Measurements from ENCODE around the gene MSANTD1.

The MSANTD1 gene

GRCh38 chr4:3257556-3258482 is 8.9 kb downstream of the MSANTD1 start:
- H3K4me1 Mint-ChIP-seq: no peaks in the 10 kb centered on the region
- no peaks in the 10 kb centered on the region for H3K36me3 Mint-ChIP-seq
- H3K4me3 Mint-ChIP-seq: no peak overlapping the region
- H3K9me3 Mint-ChIP-seq: no peaks in the 10 kb centered on the region
- H3K27ac Mint-ChIP-seq: no peak overlapping the region
- H3K27me3 Mint-ChIP-seq: no peaks in the 10 kb centered on the region

GRCh38 chr4:3261411-3262207 is 12.7 kb downstream of the MSANTD1 start:
- H3K4me1 Mint-ChIP-seq: no peaks in the 10 kb centered on the region
- no peaks in the 10 kb centered on the region for H3K36me3 Mint-ChIP-seq
- no peak overlapping the region for H3K27ac Mint-ChIP-seq
- no peaks in the 10 kb centered on the region for H3K9me3 Mint-ChIP-seq
- H3K4me3 Mint-ChIP-seq: no peak overlapping the region
- H3K27me3 Mint-ChIP-seq: no peaks in the 10 kb centered on the region

- no peak overlapping the region for H3K27ac Mint-ChIP-seq
- H3K36me3 Mint-ChIP-seq: no peaks in the 10 kb centered on the region
- H3K9me3 Mint-ChIP-seq: no peaks in the 10 kb centered on the region
- H3K4me3 Mint-ChIP-seq: no peak overlapping the region
- no peaks in the 10 kb centered on the region for H3K4me1 Mint-ChIP-seq
- H3K27me3 Mint-ChIP-seq: no peaks in the 10 kb centered on the region
Measured at GRCh38 chr4:3262208-3263052, 13.5 kb downstream of the MSANTD1 start.

- Mint-ChIP-seq H3K27ac (no peak overlapping the region), H3K9me3 (no peaks in the 10 kb centered on the region), H3K4me1 (no peaks in the 10 kb centered on the region), H3K36me3 (no peaks in the 10 kb centered on the region), H3K27me3 (no peaks in the 10 kb centered on the region), H3K4me3 (no peak overlapping the region)
Measured at GRCh38 chr4:3263053-3263875, 14.3 kb downstream of the MSANTD1 start.

DNA sequence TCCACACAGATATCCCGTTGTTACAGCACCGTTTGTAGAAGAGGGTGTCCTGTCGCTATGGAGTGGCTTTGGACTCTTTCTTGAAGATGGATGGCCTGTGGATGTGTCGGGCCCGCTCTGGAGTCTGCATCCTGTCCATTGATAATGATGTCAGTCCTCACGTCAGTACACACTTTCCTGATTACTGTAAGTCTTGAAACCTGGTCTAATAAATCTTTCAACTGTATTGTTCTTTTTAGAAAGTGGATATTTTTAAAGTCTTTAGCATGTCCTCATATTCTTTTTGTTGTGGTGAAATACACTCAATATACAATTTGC is 14.9 kb downstream of the MSANTD1 start:
- Mint-ChIP-seq H3K36me3 (no peaks in the 10 kb centered on the region), H3K4me3 (no peak overlapping the region), H3K9me3 (no peaks in the 10 kb centered on the region), H3K27me3 (no peaks in the 10 kb centered on the region), H3K4me1 (no peaks in the 10 kb centered on the region), H3K27ac (no peak overlapping the region)

GRCh38 chr4:3266076-3266475 is 17.1 kb downstream of the MSANTD1 start:
- no peaks in the 10 kb centered on the region for H3K4me1 Mint-ChIP-seq
- no peak overlapping the region for H3K4me3 Mint-ChIP-seq
- no peaks in the 10 kb centered on the region for H3K9me3 Mint-ChIP-seq
- no peaks in the 10 kb centered on the region for H3K36me3 Mint-ChIP-seq
- H3K27ac Mint-ChIP-seq: no peak overlapping the region
- no peaks in the 10 kb centered on the region for H3K27me3 Mint-ChIP-seq

DNA sequence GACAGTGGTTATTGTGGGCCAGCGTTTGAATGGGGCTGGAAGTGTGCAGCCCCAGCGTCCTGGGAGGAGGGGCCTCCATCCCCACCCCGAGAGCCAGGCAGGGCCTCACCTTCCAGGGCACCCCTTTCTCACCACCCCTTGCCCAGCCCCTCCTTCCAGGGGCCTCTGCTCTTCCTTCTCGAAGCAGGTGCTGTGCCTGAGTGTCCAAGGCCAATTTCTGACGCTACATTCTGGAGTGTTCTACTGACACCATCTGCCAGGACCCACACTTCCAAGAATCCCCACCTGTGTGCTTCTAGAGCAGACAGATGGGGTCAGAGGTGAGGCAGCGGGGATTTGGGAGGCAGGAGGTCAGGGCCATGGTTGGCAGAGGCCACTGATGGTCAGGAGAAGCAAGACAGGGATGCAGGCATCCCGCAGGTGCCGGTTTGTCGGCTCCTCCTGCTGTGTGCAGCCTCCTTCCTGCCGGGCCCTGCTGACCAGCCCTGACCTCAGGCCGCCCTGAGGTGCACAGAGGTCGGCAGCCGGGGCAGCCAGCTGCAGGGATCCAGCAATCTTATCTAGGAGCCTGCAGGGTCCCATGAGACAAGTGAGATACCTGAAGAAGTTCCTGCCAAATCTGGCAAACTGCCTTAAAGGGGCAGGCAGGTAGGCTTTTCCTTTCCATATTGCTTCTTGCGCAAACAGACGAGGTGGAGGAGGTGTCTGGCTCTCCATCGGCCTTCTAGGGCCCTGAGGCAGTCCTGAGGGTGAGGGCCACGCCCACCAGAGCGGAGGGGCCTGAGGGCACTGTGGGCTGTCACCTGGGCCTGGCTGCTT is 18.8 kb downstream of the MSANTD1 start:
- H3K27me3 Mint-ChIP-seq: no peaks in the 10 kb centered on the region
- no peak overlapping the region for H3K27ac Mint-ChIP-seq
- no peaks in the 10 kb centered on the region for H3K36me3 Mint-ChIP-seq
- no peaks in the 10 kb centered on the region for H3K9me3 Mint-ChIP-seq
- H3K4me1 Mint-ChIP-seq: no peaks in the 10 kb centered on the region
- no peak overlapping the region for H3K4me3 Mint-ChIP-seq

DNA sequence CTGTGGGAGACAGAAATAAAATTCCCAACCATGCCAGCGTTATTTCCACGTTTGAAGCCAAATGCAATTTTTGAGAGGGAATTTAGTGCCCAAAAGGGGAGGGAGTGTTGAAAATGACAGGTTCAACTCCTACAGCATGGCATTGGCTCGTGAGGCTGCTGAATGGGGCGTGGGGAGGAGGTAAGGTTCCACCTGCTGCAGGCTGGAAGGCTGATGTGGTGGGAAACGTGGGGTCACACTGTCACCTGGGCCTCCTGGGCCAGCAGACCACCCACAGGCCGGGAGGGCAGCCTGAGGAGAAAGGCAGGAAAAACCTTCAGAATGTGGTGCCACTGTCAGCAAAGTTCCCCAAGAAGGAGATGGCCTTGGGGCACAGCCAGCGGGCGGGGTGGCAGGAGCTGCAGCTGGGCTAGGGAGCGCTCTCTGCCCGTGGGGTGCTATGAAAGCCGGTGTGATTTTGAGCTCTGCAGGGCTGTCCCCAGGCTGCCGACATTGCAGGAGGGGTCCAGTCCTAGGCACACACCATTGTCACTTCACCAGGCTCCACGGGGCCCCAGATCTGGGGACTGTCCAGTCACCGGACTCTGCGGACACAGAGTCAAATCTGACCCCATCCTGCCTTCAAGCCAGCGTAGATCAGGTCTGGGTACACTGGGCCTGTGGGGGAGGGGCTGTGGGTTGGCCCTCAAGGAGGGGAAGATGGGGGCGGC is 19.6 kb downstream of the MSANTD1 start:
- H3K4me1 Mint-ChIP-seq: no peaks in the 10 kb centered on the region
- H3K9me3 Mint-ChIP-seq: peaks cover 3% of the 10 kb centered on the region
- H3K27me3 Mint-ChIP-seq: no peaks in the 10 kb centered on the region
- H3K27ac Mint-ChIP-seq: no peak overlapping the region
- H3K4me3 Mint-ChIP-seq: no peak overlapping the region
- H3K36me3 Mint-ChIP-seq: no peaks in the 10 kb centered on the region

- Mint-ChIP-seq H3K4me1 (no peaks in the 10 kb centered on the region), H3K4me3 (no peak overlapping the region), H3K36me3 (no peaks in the 10 kb centered on the region), H3K27ac (no peak overlapping the region), H3K27me3 (no peaks in the 10 kb centered on the region), H3K9me3 (peaks cover 5% of the 10 kb centered on the region)
Measured at GRCh38 chr4:3269105-3269927, 20.4 kb downstream of the MSANTD1 start.

DNA sequence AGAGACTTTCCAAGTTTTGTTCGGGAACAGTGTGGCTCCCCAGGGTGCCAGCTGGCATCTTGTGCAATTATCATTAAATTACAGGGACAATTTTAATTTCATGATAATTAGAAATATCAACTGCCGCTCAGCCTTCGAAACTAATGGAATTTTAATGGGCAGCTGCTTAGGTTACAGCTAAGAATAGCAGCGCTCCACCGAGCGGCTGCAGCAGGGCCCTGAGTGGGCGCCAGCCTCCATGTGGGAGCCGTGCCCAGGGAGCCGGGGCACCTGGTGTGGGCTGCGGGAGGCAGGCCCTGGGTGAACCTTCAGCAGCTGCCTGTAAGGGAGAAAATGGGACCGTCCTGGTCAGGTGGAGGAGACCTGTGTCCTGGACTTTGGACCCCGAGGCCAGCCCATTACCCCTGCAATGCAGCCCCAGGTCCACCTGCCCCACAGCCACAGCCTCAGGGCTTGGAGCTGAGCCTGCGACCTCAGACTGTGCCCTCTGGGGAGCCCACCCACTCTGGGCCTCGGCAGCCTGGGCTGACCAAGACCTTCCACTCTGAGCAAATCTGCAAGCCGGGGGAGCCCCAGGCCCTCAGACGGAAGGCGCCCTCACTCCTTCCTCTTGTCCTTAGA is 21.1 kb downstream of the MSANTD1 start:
- no peaks in the 10 kb centered on the region for H3K27me3 Mint-ChIP-seq
- no peaks in the 10 kb centered on the region for H3K4me1 Mint-ChIP-seq
- H3K36me3 Mint-ChIP-seq: no peaks in the 10 kb centered on the region

DNA sequence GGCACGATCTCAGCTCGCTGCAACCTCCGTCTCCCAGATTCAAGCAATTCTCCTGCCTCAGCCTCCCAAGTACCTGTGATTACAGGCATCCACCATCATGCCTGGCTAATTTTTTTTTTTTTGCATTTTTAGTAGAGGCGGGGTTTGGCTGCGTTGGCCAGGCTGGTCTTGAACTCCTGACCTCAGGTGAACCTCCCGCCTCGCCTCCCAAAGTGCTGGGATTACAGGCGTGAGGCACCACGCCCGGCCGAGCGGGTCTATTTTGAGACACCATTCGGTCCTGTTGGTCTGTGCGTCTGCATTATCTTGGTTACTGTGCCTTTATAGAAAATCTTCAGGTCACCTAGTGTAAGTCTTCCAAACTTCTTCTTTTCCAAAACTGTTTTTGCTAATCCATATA is 22.2 kb downstream of the MSANTD1 start:
- H3K4me3 Mint-ChIP-seq: no peak overlapping the region
- H3K36me3 Mint-ChIP-seq: peaks cover 3% of the 10 kb centered on the region
- no peaks in the 10 kb centered on the region for H3K4me1 Mint-ChIP-seq
- H3K27me3 Mint-ChIP-seq: no peaks in the 10 kb centered on the region
- H3K9me3 Mint-ChIP-seq: peaks cover 5% of the 10 kb centered on the region
- H3K27ac Mint-ChIP-seq: no peak overlapping the region

More for the DNA sequence above, 21.1 kb downstream of the MSANTD1 start:
- peaks cover 5% of the 10 kb centered on the region for H3K9me3 Mint-ChIP-seq
- no peak overlapping the region for H3K4me3 Mint-ChIP-seq
- no peak overlapping the region for H3K27ac Mint-ChIP-seq

- Mint-ChIP-seq H3K36me3 (peaks cover 5% of the 10 kb centered on the region), H3K9me3 (peaks cover 5% of the 10 kb centered on the region), H3K27ac (no peak overlapping the region), H3K4me1 (no peaks in the 10 kb centered on the region), H3K27me3 (no peaks in the 10 kb centered on the region), H3K4me3 (no peak overlapping the region)
Measured at GRCh38 chr4:3276986-3277385, 28.0 kb downstream of the MSANTD1 start.

- H3K4me3 Mint-ChIP-seq: no peak overlapping the region
- peaks cover 3% of the 10 kb centered on the region for H3K36me3 Mint-ChIP-seq
- no peak overlapping the region for H3K27ac Mint-ChIP-seq
- no peaks in the 10 kb centered on the region for H3K9me3 Mint-ChIP-seq
- H3K4me1 Mint-ChIP-seq: no peaks in the 10 kb centered on the region
- peaks cover 3% of the 10 kb centered on the region for H3K27me3 Mint-ChIP-seq
Measured at GRCh38 chr4:3280466-3280865, 31.5 kb downstream of the MSANTD1 start.

Measured in activated naive CD4-positive, alpha-beta T cell treated with anti-CD3 and anti-CD28 coated beads, Interleukin-2, amount 50 U/mL, for 24 hours (primary cell).